Activated CD4-positive, alpha-beta T cell treated with anti-CD3 and anti-CD28 coated beads, Interleukin-2, amount 50 U/mL, for 24 hours (primary cell): Measurements from ENCODE around the gene RARA.
A peak's percentile ranks its signal among the peaks of the same experiment; 100 is the strongest.
"Not testable (repeated sequence)": the region's sequence is repeated elsewhere in the genome, so short reads cannot be mapped to it uniquely, and the experiment has no call there.

ENCODE experiments used
- DNase-seq, 2 donors: peaks; one replicate each; pipeline ENCODE4 v3.0.0-alpha.2; 2020; ENCODE audit warnings: low read depth in 1 of 2, low spot score in 1 of 2

The RARA gene

GRCh38 chr17:40356990-40357881 is 48.3 kb downstream of the RARA start:
- DNase-seq, result no peak

- DNase-seq, result peak; percentile 83 to 85
Observed at GRCh38 chr17:40358323-40359038, 49.5 kb downstream of the RARA start.

GRCh38 chr17:40360091-40360490 is 51.1 kb downstream of the RARA start:
- no peak for DNase-seq

- no peak for DNase-seq
Observed at GRCh38 chr17:40361063-40361924, 52.3 kb downstream of the RARA start.

- DNase-seq, result no peak
Observed at GRCh38 chr17:40361925-40362695, 53.1 kb downstream of the RARA start.

GRCh38 chr17:40362696-40363110 is 53.7 kb downstream of the RARA start:
- peak; percentile 66 to 80 for DNase-seq

GRCh38 chr17:40363111-40363827 is 54.3 kb downstream of the RARA start:
- DNase-seq, result no peak

- no peak for DNase-seq
Observed at GRCh38 chr17:40364121-40364861, 55.3 kb downstream of the RARA start, which contains the start of gene GJD3. GJD3 (minus strand) TSS chr17:40364737; CDS start chr17:40363815, 922 bp downstream.

GRCh38 chr17:40364906-40365305 is 55.9 kb downstream of the RARA start:
- DNase-seq, result no peak

GRCh38 chr17:40366076-40366860 is 57.3 kb downstream of the RARA start:
- no peak for DNase-seq

GRCh38 chr17:40366861-40367518 is 58.0 kb downstream of the RARA start:
- no peak for DNase-seq

GRCh38 chr17:40367728-40368127 is 58.7 kb downstream of the RARA start:
- not testable (repeated sequence) for DNase-seq

GRCh38 chr17:40369923-40370322 is 60.9 kb downstream of the RARA start:
- DNase-seq, result no peak

GRCh38 chr17:40371261-40371929 is 62.4 kb downstream of the RARA start:
- no peak for DNase-seq

GRCh38 chr17:40372031-40372430 is 63.1 kb downstream of the RARA start:
- no peak for DNase-seq

- DNase-seq, result not testable (repeated sequence)
Observed at GRCh38 chr17:40372644-40373043, 63.7 kb downstream of the RARA start.

- no peak for DNase-seq
Observed at GRCh38 chr17:40373324-40373723, 64.3 kb downstream of the RARA start.
